Measurements from ENCODE around the gene ANKMY2.

- TF ChIP-seq CTCF (IDR thresholded peaks at IDR 0.05; ENCODE audit: low read depth, low read length, poor library complexity, severe bottlenecking): no peak
- no peak for TF ChIP-seq EZH2phosphoT487 (IDR thresholded peaks at IDR 0.05; ENCODE audit: borderline replicate concordance, low read length)
Measured at GRCh38 chr7:16638282-16639280, 7.0 kb downstream of the ANKMY2 start.

Data from DOHH2 (cell line).